Measurements from ENCODE around the gene IL34.
A peak's percentile ranks its signal among the peaks of the same experiment; 100 is the strongest.

IL34 gene

DNA sequence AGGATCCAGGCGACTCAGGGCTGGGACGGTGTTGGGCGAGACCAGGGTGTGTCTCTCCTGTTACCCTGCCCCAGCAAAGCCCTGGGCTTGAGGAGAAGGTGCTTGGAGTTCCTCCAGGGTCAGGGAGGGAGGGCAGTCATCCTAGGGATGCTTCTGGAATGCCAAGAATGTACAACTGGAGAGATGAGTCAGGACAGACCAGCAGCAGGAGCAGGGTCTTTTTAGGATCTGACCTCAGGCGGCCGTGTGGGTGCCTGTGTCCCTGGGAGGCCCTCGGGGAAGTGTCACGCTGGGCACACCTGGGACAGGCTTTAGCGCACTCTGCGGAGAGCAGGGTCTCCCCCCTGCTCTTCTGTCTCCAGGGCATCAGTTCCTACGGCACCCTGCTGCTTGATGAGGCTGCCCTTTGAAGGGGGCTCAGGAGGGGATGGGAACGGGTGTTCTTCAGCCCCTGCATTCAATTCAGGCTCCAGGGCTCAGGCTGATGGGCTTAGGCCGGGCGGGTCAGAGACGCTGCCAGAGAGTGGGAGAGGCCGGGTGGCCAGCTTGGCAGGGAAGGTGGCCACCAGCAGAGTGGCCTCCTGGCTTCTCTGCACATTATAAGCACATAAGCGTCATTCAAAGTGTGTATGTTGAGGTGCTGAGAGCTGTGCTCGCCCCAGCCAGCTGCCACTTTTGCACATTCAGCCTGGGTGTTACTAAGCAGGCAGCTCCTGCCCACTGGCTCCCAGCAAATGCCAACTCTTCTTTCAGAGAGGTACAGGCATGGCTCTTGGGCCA lies 47.9 kb downstream of the IL34 start:
- no peak overlapping the region for H3K4me3 ChIP-seq
- peak overlapping the region; percentile 85 for H3K4me2 ChIP-seq
- peak overlapping the region; percentile 87 for H3K27ac ChIP-seq
- H3K27me3 ChIP-seq, result no peaks in the 10 kb centered on the region
- peaks cover 12% of the 10 kb centered on the region for H3K36me3 ChIP-seq
- peak overlapping the region; percentile 73 for H3K9ac ChIP-seq
- TF ChIP-seq Cebpa-rat (IDR thresholded peaks at IDR 0.05), result no peak
- H3K9me3 ChIP-seq, result no peaks in the 10 kb centered on the region
- peaks cover 100% of the 10 kb centered on the region for H3K4me1 ChIP-seq
- no peaks in the 10 kb centered on the region for H4K20me1 ChIP-seq

DNA sequence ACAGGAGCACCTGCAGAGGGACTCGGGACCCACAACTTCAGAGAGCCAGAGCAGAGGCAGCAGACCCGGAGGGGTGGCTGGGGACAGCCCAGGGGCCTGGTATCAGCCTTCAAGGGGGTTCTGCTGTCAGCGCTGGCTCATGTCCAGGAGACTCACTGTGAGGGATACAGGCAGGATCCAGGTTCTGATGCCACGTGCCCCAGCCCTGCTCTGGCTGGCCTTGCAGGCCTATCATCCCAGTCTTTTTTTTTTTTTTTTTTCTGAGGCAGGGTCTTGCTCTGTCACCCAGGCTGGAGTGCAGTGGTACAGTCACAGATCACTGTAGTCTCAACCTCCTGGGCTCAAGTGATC lies 48.5 kb downstream of the IL34 start:
- Histone ChIP-seq H3K36me3 (peaks cover 15% of the 10 kb centered on the region), H3K9me3 (no peaks in the 10 kb centered on the region), H3K9ac (peak overlapping the region; percentile 73; the same call in 1 of the 2 replicates), H3K4me2 (peak overlapping the region; percentile 85), H3K27me3 (no peaks in the 10 kb centered on the region), H4K20me1 (no peaks in the 10 kb centered on the region), H3K27ac (peak overlapping the region; percentile 87), H3K4me1 (peaks cover 100% of the 10 kb centered on the region), H3K4me3 (no peak overlapping the region)
- no peak for TF ChIP-seq Cebpa-rat (IDR thresholded peaks at IDR 0.05)

GRCh38 chr16:70695331-70696070 lies 49.1 kb downstream of the IL34 start:
- H3K27me3 ChIP-seq, result no peaks in the 10 kb centered on the region
- H3K27ac ChIP-seq, result peak overlapping the region; percentile 87
- H3K4me3 ChIP-seq, result peak overlapping the region; percentile 20
- peak overlapping the region; percentile 73 for H3K9ac ChIP-seq
- TF ChIP-seq Cebpa-rat (IDR thresholded peaks at IDR 0.05), result no peak
- peaks cover 100% of the 10 kb centered on the region for H3K4me1 ChIP-seq
- H4K20me1 ChIP-seq, result no peaks in the 10 kb centered on the region
- peak overlapping the region; percentile 85 for H3K4me2 ChIP-seq
- no peaks in the 10 kb centered on the region for H3K9me3 ChIP-seq
- H3K36me3 ChIP-seq, result peaks cover 15% of the 10 kb centered on the region

DNA sequence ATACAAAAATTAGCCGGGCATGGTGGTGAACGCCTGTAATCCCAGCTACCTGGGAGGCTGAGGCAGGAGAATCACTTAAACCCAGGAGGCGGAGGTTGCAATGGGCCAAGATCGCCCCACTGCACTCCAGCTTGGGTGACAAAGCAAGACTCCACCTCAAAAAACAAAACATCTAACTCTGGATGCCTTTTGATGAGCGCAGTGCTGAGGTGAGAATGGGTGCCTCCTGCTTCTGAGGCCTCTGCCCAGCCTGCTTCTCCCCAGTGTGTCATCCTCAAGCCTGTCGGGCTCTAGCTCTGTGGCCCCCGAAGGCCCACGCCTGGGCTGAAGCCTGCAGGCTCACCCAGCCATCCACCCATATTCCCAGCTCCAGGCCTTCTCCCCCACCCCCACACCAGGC lies 50.0 kb downstream of the IL34 start:
- no peaks in the 10 kb centered on the region for H3K9me3 ChIP-seq
- H3K4me3 ChIP-seq, result 0 out of 2 replicates have a peak overlapping the region, but pooled peaks have one; percentile 50
- H4K20me1 ChIP-seq, result no peaks in the 10 kb centered on the region
- H3K36me3 ChIP-seq, result peaks cover 15% of the 10 kb centered on the region
- no peak for TF ChIP-seq Cebpa-rat (IDR thresholded peaks at IDR 0.05)
- peak overlapping the region; percentile 85 for H3K4me2 ChIP-seq
- peak overlapping the region; percentile 87 for H3K27ac ChIP-seq
- peaks cover 100% of the 10 kb centered on the region for H3K4me1 ChIP-seq
- no peaks in the 10 kb centered on the region for H3K27me3 ChIP-seq
- peak overlapping the region; percentile 73 for H3K9ac ChIP-seq

GRCh38 chr16:70696952-70697593 lies 50.7 kb downstream of the IL34 start:
- peak overlapping the region; percentile 73 for H3K9ac ChIP-seq
- peak overlapping the region; percentile 87 for H3K27ac ChIP-seq
- peak overlapping the region; percentile 85 for H3K4me2 ChIP-seq
- no peaks in the 10 kb centered on the region for H4K20me1 ChIP-seq
- no peaks in the 10 kb centered on the region for H3K27me3 ChIP-seq
- no peak for TF ChIP-seq Cebpa-rat (IDR thresholded peaks at IDR 0.05)
- peaks cover 100% of the 10 kb centered on the region for H3K4me1 ChIP-seq
- H3K9me3 ChIP-seq, result no peaks in the 10 kb centered on the region
- peak overlapping the region; percentile 50 for H3K4me3 ChIP-seq
- peaks cover 15% of the 10 kb centered on the region for H3K36me3 ChIP-seq

DNA sequence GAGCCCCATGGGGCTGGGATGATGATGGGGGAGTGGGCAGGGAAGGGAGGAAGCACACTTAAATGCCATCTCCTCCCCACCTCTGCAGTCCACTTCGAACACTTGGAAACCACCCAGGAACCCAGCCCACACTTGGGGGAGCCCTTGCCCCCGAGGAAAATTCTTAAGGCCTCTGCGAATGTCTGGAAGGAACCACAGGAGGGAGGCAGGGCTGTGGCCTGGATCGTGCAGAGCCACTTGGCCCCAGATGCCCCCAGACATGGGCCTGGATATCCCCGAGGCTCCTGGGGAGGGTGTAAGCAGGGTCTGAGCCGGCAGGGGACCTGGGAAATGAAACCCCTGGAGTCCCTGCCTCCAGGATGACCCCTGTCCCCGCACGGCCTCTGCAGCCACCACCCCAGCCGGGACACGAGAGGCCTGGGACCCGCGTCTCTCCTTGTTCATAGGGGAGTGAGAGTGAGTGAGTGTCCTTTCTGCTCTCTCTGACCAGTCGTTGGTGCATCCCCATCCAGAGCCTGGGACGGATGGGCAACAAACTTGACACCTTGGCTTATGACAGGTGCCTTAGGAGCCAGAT lies 51.3 kb downstream of the IL34 start:
- peak overlapping the region; percentile 73 for H3K9ac ChIP-seq
- peak overlapping the region; percentile 85 for H3K4me2 ChIP-seq
- peaks cover 15% of the 10 kb centered on the region for H3K36me3 ChIP-seq
- H3K9me3 ChIP-seq, result no peaks in the 10 kb centered on the region
- no peaks in the 10 kb centered on the region for H3K27me3 ChIP-seq
- peak overlapping the region; percentile 50; the same call in 1 of the 2 replicates for H3K4me3 ChIP-seq
- H3K4me1 ChIP-seq, result peaks cover 100% of the 10 kb centered on the region
- peak overlapping the region; percentile 87 for H3K27ac ChIP-seq
- H4K20me1 ChIP-seq, result no peaks in the 10 kb centered on the region
- TF ChIP-seq Cebpa-rat (IDR thresholded peaks at IDR 0.05), result no peak

DNA sequence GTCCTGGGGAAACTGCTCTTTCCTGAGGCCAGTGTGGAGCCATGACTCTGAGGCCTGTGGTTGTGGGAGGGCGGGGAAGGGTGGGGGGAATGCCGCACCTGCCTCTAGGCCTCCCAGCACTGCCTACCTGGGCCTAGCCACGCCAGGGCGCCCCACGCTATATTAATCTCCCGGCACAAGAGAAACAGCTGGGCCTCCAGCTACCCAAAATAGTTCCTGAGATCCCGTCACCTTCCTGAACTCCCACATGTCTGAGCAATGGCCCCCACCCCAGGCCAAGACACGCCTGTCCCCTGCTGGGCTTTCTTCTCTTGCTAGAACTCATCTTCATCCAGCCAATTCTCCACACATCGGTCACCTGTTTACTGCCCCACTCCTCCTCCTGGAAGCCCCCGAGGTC lies 52.5 kb downstream of the IL34 start:
- Histone ChIP-seq H3K36me3 (peaks cover 15% of the 10 kb centered on the region), H3K4me1 (peaks cover 92% of the 10 kb centered on the region), H3K27me3 (no peaks in the 10 kb centered on the region), H3K4me3 (no peak overlapping the region), H3K9me3 (no peaks in the 10 kb centered on the region), H3K4me2 (peak overlapping the region; percentile 85), H3K9ac (peak overlapping the region; percentile 72; the same call in 1 of the 2 replicates), H3K27ac (peak overlapping the region; percentile 87), H4K20me1 (no peaks in the 10 kb centered on the region)
- no peak for TF ChIP-seq Cebpa-rat (IDR thresholded peaks at IDR 0.05)

- peak overlapping the region; percentile 87 for H3K27ac ChIP-seq
- no peaks in the 10 kb centered on the region for H3K9me3 ChIP-seq
- no peak overlapping the region for H3K4me3 ChIP-seq
- peak overlapping the region; percentile 72 for H3K9ac ChIP-seq
- peaks cover 84% of the 10 kb centered on the region for H3K4me1 ChIP-seq
- H3K4me2 ChIP-seq, result peak overlapping the region; percentile 85
- no peak for TF ChIP-seq Cebpa-rat (IDR thresholded peaks at IDR 0.05)
- no peaks in the 10 kb centered on the region for H4K20me1 ChIP-seq
- H3K27me3 ChIP-seq, result no peaks in the 10 kb centered on the region
- peaks cover 11% of the 10 kb centered on the region for H3K36me3 ChIP-seq
These were observed 53.3 kb downstream of the IL34 start for GRCh38 chr16:70699696-70700095.
